CD4-positive, alpha-beta T cell (primary cell): ENCODE measurements around the gene STOM. TPM values are rescaled to one million over a fixed set of nuclear protein-coding genes. Genes with fewer than 3 reads are reported as not detected.

Experiments used
- ATAC-seq: fragments of 200-7000 bp; cut with Tn5 transposase; one replicate; pipeline ENCODE4 v1.10.0; 2022; ENCODE audit warnings: mild to moderate bottlenecking; ENCODE audit not compliant: poor library complexity
- CTCF ChIA-PET: fragments of 350-600 bp; sonication (Branson Sonifier 250); formaldehyde crosslinking; loops from one replicate; lab custom pipeline; 2021; ENCODE audit warnings: antibody characterized with exemption, inconsistent platforms; lab: Charles Lee
- POLR2A ChIA-PET: fragments of 350-600 bp; sonication (Branson Sonifier 250); formaldehyde crosslinking; loops from one replicate; lab custom pipeline; 2021; ENCODE audit warnings: antibody characterized with exemption, inconsistent platforms; lab: Charles Lee
- DNase-seq, 14 experiments: peaks; one replicate each; pipeline ENCODE4 v3.0.0-alpha.2; 2013 to 2020; ENCODE audit warnings: mixed read lengths in 2 of 14
- H3K27ac ChIP-seq, 2 donors: one replicate each; pipeline versions ENCODE4 v1.5.1 to v1.7.0; 2013; ENCODE audit warnings: low read length in 2 of 2, low read depth in 1 of 2, mild to moderate bottlenecking in 1 of 2
- H3K27me3 ChIP-seq, 2 experiments: 1 replicate in 1 of 2; 2 replicates in 1 of 2; pipeline versions ENCODE4 v1.6.1 to v1.7.0; 2013; ENCODE audit warnings: low read length in 2 of 2, control low read depth in 1 of 2, mild to moderate bottlenecking in 1 of 2, moderate library complexity in 1 of 2; ENCODE audit not compliant: insufficient read depth in 2 of 2, control insufficient read depth in 1 of 2
- H3K36me3 ChIP-seq: one replicate; pipeline ENCODE4 v1.6.1; 2013; ENCODE audit warnings: low read length, control low read depth; ENCODE audit not compliant: insufficient read depth
- H3K4me1 ChIP-seq: one replicate; pipeline ENCODE4 v1.6.1; 2013; ENCODE audit warnings: low read length, control low read depth; ENCODE audit not compliant: insufficient read depth
- H3K4me3 ChIP-seq: one replicate; pipeline ENCODE4 v1.5.1; 2013; ENCODE audit warnings: mild to moderate bottlenecking, low read length, moderate library complexity
- H3K9me3 ChIP-seq, 2 experiments: 1 replicate in 1 of 2; 2 replicates in 1 of 2; pipeline versions ENCODE4 v1.6.1 to v1.7.0; 2013; ENCODE audit warnings: low read length in 2 of 2, mild to moderate bottlenecking in 2 of 2, control low read depth in 1 of 2, moderate library complexity in 1 of 2; ENCODE audit not compliant: control insufficient read depth in 1 of 2, insufficient read depth in 1 of 2
- H3K27ac Mint-ChIP-seq: one replicate; pipeline ENCODE4 v1.8.0; 2020; ENCODE audit warnings: mixed read lengths
- H3K27me3 Mint-ChIP-seq: one replicate; pipeline ENCODE4 v1.8.0; 2021; ENCODE audit warnings: mixed read lengths
- H3K36me3 Mint-ChIP-seq: one replicate; pipeline ENCODE4 v1.8.0; 2021; ENCODE audit warnings: low read depth, mixed read lengths
- H3K4me1 Mint-ChIP-seq: one replicate; pipeline ENCODE4 v1.8.0; 2021; ENCODE audit warnings: low read depth, mixed read lengths
- H3K4me3 Mint-ChIP-seq: one replicate; pipeline ENCODE4 v1.8.0; 2020; ENCODE audit warnings: mild to moderate bottlenecking, mixed read lengths
- H3K9me3 Mint-ChIP-seq: one replicate; pipeline ENCODE4 v1.8.0; 2020; ENCODE audit warnings: mixed read lengths
- CTCF ChIP-seq: fragments of 200-600 bp; IDR thresholded peaks from one replicate; pipeline ENCODE4 v1.8.0; 2022; ENCODE audit warnings: antibody characterized with exemption, mild to moderate bottlenecking
- intact Hi-C, 2 experiments: fragments of 100-400 bp; cut with DNase I in 1 of 2; cut with micrococcal nuclease in 1 of 2; formaldehyde crosslinking; loops; one replicate each; pipeline versions ENCODE4 v1.15.1 to v1.9.0; 2023 to 2025; cut with DNase I, micrococcal nuclease
- total RNA-seq, 174 experiments: library from RNA in 2 of 174; stranded (reverse) in 2 of 174; gene quantifications; one replicate each; pipeline ENCODE4 v1.2.3 and lab custom pipeline; 2021 to 2026

STOM gene
- total RNA-seq, 2 experiments from 2014 or later, result 26.1 to 27.9 TPM

- no peaks in the 10 kb centered on the region for H3K9me3 Mint-ChIP-seq
- CTCF ChIA-PET, result no interaction called here
- H3K4me1 Mint-ChIP-seq, result no peaks in the 10 kb centered on the region
- ATAC-seq, result no peak
- no peaks in the 10 kb centered on the region for H3K27me3 Mint-ChIP-seq
- intact Hi-C loops, result no loop called here
- no peak overlapping the region for H3K27ac Mint-ChIP-seq
- Histone ChIP-seq H3K9me3 (no peaks in the 10 kb centered on the region), H3K36me3 (no peaks in the 10 kb centered on the region), H3K4me1 (peaks cover 10% of the 10 kb centered on the region), H3K4me3 (no peak overlapping the region), H3K27ac (no peak overlapping the region), H3K27me3 (no peaks in the 10 kb centered on the region)
- POLR2A ChIA-PET, result no interaction called here
- DNase-seq, result no peak
- H3K4me3 Mint-ChIP-seq, result no peak overlapping the region
- no peak for TF ChIP-seq CTCF
- H3K36me3 Mint-ChIP-seq, result no peaks in the 10 kb centered on the region
These were observed 80.2 kb downstream of the STOM start for GRCh38 chr9:121289772-121290370.

GRCh38 chr9:121289026-121289771, 80.9 kb downstream of the STOM start:
- no peak overlapping the region for H3K4me3 Mint-ChIP-seq
- H3K4me1 ChIP-seq, result peaks cover 10% of the 10 kb centered on the region
- H3K9me3 Mint-ChIP-seq, result no peaks in the 10 kb centered on the region
- H3K4me3 ChIP-seq, result no peak overlapping the region
- POLR2A ChIA-PET, result no interaction called here
- ATAC-seq, result no peak
- no peaks in the 10 kb centered on the region for H3K36me3 ChIP-seq
- no peaks in the 10 kb centered on the region for H3K36me3 Mint-ChIP-seq
- CTCF ChIA-PET, result no interaction called here
- TF ChIP-seq CTCF, result no peak
- no peaks in the 10 kb centered on the region for H3K4me1 Mint-ChIP-seq
- no peaks in the 10 kb centered on the region for H3K27me3 Mint-ChIP-seq
- no peak overlapping the region for H3K27ac ChIP-seq
- DNase-seq, result no peak
- H3K9me3 ChIP-seq, result no peaks in the 10 kb centered on the region
- intact Hi-C loops, result no loop called here
- no peaks in the 10 kb centered on the region for H3K27me3 ChIP-seq
- no peak overlapping the region for H3K27ac Mint-ChIP-seq

Other genes starting within 250 kb of the STOM start
- 10 to 100 TPM; 57.4 to 58.2 TPM for gene RAB14, start 168.4 kb downstream of the STOM start, total RNA-seq
- gene GSN, start 102.1 kb downstream of the STOM start, total RNA-seq, result 1 to 10 TPM; 2.6 to 2.7 TPM
- not detected for gene GGTA1, start 129.6 kb upstream of the STOM start, total RNA-seq